ENCODE measurements around the gene LILRB4. TPM values are rescaled to one million over a fixed set of nuclear protein-coding genes. Genes with fewer than 3 reads are reported as not detected.

The LILRB4 gene
- total and polyA plus RNA-seq, 4 donors = 1.9 to 5.0 (median 3.4) TPM

Small RNA genes within 50 kb of the gene (small RNA-seq; reads per million reads assigned to genes)
- gene AC245036.3 (not detected), gene AC245128.2 (not detected), gene MIR8061 (not detected)

Other genes with a start within 250 kb of the LILRB4 start
- 1 to 10 TPM in 1 of 2 donors, under 1 TPM in 1; 0.42 to 1.1 TPM for gene TTYH1, start 247.5 kb upstream of the LILRB4 start, total RNA-seq
- gene TTYH1, start 247.5 kb upstream of the LILRB4 start, polyA plus RNA-seq = under 1 TPM; 0.28 to 0.79 TPM
- 10 to 100 TPM; 16.0 to 46.7 TPM for gene LENG8, start 213.8 kb upstream of the LILRB4 start, total RNA-seq
- gene LENG8, start 213.8 kb upstream of the LILRB4 start, polyA plus RNA-seq = 10 to 100 TPM in 1 of 2 donors, 1 to 10 TPM in 1; 6.9 to 21.4 TPM
- 1 to 10 TPM; 1.3 to 6.9 TPM for gene LENG9, start 199.2 kb upstream of the LILRB4 start, total RNA-seq
- 1 to 10 TPM in 1 of 2 donors, under 1 TPM in 1; 0.19 to 2.6 TPM for gene LENG9, start 199.2 kb upstream of the LILRB4 start, polyA plus RNA-seq
- under 1 TPM; 0.28 to 0.84 TPM for gene CDC42EP5, start 189.7 kb upstream of the LILRB4 start, total RNA-seq
- 1 to 10 TPM in 1 of 2 donors, not detected in 1; 2.2 TPM for gene CDC42EP5, start 189.7 kb upstream of the LILRB4 start, polyA plus RNA-seq
- under 1 TPM in 1 of 2 donors, not detected in 1; 0.19 TPM for gene LAIR2, start 160.2 kb upstream of the LILRB4 start, total RNA-seq
- gene LAIR2, start 160.2 kb upstream of the LILRB4 start, polyA plus RNA-seq = under 1 TPM in 1 of 2 donors, not detected in 1; 0.24 TPM
- 1 to 10 TPM; 3.1 to 8.2 TPM for gene LILRA2, start 89.2 kb upstream of the LILRB4 start, total RNA-seq
- gene LILRA2, start 89.2 kb upstream of the LILRB4 start, polyA plus RNA-seq = 1 to 10 TPM; 1.3 to 5.2 TPM
- 1 to 10 TPM; 1.4 to 2.1 TPM for gene LILRA1, start 69.4 kb upstream of the LILRB4 start, total RNA-seq
- gene LILRA1, start 69.4 kb upstream of the LILRB4 start, polyA plus RNA-seq = 1 to 10 TPM in 1 of 2 donors, under 1 TPM in 1; 0.43 to 1.1 TPM
- gene LILRB1, start 32.5 kb upstream of the LILRB4 start, total RNA-seq = 10 to 100 TPM in 1 of 2 donors, 1 to 10 TPM in 1; 5.1 to 10.6 TPM
- 1 to 10 TPM; 1.3 to 4.6 TPM for gene LILRB1, start 32.5 kb upstream of the LILRB4 start, polyA plus RNA-seq
- gene KIR3DL3, start 61.5 kb downstream of the LILRB4 start, total RNA-seq = under 1 TPM in 1 of 2 donors, not detected in 1; 0.05 TPM
- not detected for gene KIR3DL3, start 61.5 kb downstream of the LILRB4 start, polyA plus RNA-seq
- gene KIR2DL3, start 75.5 kb downstream of the LILRB4 start, total RNA-seq = not detected
- under 1 TPM in 1 of 2 donors, not detected in 1; 0.03 TPM for gene KIR2DL3, start 75.5 kb downstream of the LILRB4 start, polyA plus RNA-seq
- under 1 TPM in 1 of 2 donors, not detected in 1; 0.17 TPM for gene KIR2DL1, start 106.8 kb downstream of the LILRB4 start, total RNA-seq
- gene KIR2DL1, start 106.8 kb downstream of the LILRB4 start, polyA plus RNA-seq = under 1 TPM in 1 of 2 donors, not detected in 1; 0.05 TPM
- under 1 TPM in 1 of 2 donors, not detected in 1; 0.25 TPM for gene KIR2DL4, start 140.6 kb downstream of the LILRB4 start, total RNA-seq
- under 1 TPM in 1 of 2 donors, not detected in 1; 0.10 TPM for gene KIR2DL4, start 140.6 kb downstream of the LILRB4 start, polyA plus RNA-seq
- gene KIR3DL1, start 153.5 kb downstream of the LILRB4 start, total RNA-seq = under 1 TPM in 1 of 2 donors, not detected in 1; 0.08 TPM
- gene KIR3DL1, start 153.5 kb downstream of the LILRB4 start, polyA plus RNA-seq = under 1 TPM in 1 of 2 donors, not detected in 1; 0.07 TPM
- gene KIR2DS4, start 169.7 kb downstream of the LILRB4 start, total RNA-seq = not detected
- gene KIR2DS4, start 169.7 kb downstream of the LILRB4 start, polyA plus RNA-seq = under 1 TPM in 1 of 2 donors, not detected in 1; 0.08 TPM
- gene KIR3DL2, start 187.5 kb downstream of the LILRB4 start, total RNA-seq = under 1 TPM in 1 of 2 donors, not detected in 1; 0.08 TPM
- gene KIR3DL2, start 187.5 kb downstream of the LILRB4 start, polyA plus RNA-seq = not detected
- 1 to 10 TPM; 2.2 to 2.4 TPM for gene FCAR, start 211.2 kb downstream of the LILRB4 start, total RNA-seq
- gene FCAR, start 211.2 kb downstream of the LILRB4 start, polyA plus RNA-seq = under 1 TPM in 1 of 2 donors, not detected in 1; 0.39 TPM
- 1 to 10 TPM; 1.2 to 1.8 TPM for gene NCR1, start 243.2 kb downstream of the LILRB4 start, total RNA-seq
- gene NCR1, start 243.2 kb downstream of the LILRB4 start, polyA plus RNA-seq = under 1 TPM; 0.37 to 0.60 TPM